ENCODE measurements around the gene ERI3. TPM values are rescaled to one million over a fixed set of nuclear protein-coding genes. Genes with fewer than 3 reads are reported as not detected.

ERI3 gene
- total RNA-seq, 1 experiment from 2014 or later: 74.2 TPM

- Histone ChIP-seq H3K79me2 (ENCODE audit: insufficient read depth, low read length) (no peaks in the 10 kb centered on the region), H3K36me3 (ENCODE audit: control insufficient read depth in 1 of 2, insufficient read depth in 2 of 2, low read length in 2 of 2) (no peaks in the 10 kb centered on the region), H3K9me2 (ENCODE audit: insufficient read depth) (no peaks in the 10 kb centered on the region), H3K9me3 (ENCODE audit: control insufficient read depth in 1 of 2, insufficient read depth in 1 of 2, low read depth in 1 of 2, low read length in 2 of 2) (no peaks in the 10 kb centered on the region), H3K4me3 (replicated peaks in 1 of 2; ENCODE audit: low read depth in 1 of 2, low read length in 2 of 2) (no peak overlapping the region), H3K4me2 (ENCODE audit: low read length) (no peak overlapping the region), H3K27ac (ENCODE audit: low read depth, low read length) (no peak overlapping the region), H4K20me1 (ENCODE audit: insufficient read depth) (no peaks in the 10 kb centered on the region), H3K9ac (ENCODE audit: low read length) (no peak overlapping the region), H3K4me1 (ENCODE audit: control insufficient read depth in 1 of 2, insufficient read depth in 2 of 2, low read length in 2 of 2) (no peaks in the 10 kb centered on the region), H2AFZ (ENCODE audit: low read depth, low read length, poor library complexity, severe bottlenecking) (no peak overlapping the region), H3K27me3 (ENCODE audit: insufficient read depth, low read length) (no peaks in the 10 kb centered on the region)
- RAD21 ChIA-PET (ENCODE audit: low non-redundant PET in 1 of 2, low total read pairs in 2 of 2, uncharacterized antibody in 2 of 2, unreplicated experiment in 2 of 2): no interaction called here
- BruUV-seq (replicated peaks): no TSS peak
- TF ChIP-seq ZBTB33 (IDR thresholded peaks at IDR 0.05; ENCODE audit: extremely low read depth, insufficient replicate concordance, low read length) (no peak), POLR2AphosphoS5 (IDR thresholded peaks at IDR 0.05; ENCODE audit: low read depth, low read length) (no peak), YY1 (IDR thresholded peaks at IDR 0.05; ENCODE audit: extremely low read depth, insufficient replicate concordance, low read depth, low read length) (no peak), EZH2phosphoT487 (IDR thresholded peaks at IDR 0.05; ENCODE audit: borderline replicate concordance) (no peak), JUND (IDR thresholded peaks at IDR 0.05) (no peak), CTCF (IDR thresholded peaks at IDR 0.05 in 2 of 3, conservative IDR thresholded peaks at IDR 0.05 in 1 of 3; ENCODE audit: borderline replicate concordance in 1 of 3, insufficient read depth in 1 of 3, low read depth in 2 of 3, low read length in 2 of 3) (no peak)
- intact Hi-C loops (cut with micrococcal nuclease): no loop called here
- POLR2A ChIA-PET: no interaction called here
- DNase-seq (ENCODE audit: low read depth, low spot score): no peak
- ATAC-seq: no peak
- CTCF ChIA-PET: no interaction called here
These were observed 84.1 kb downstream of the ERI3 start for GRCh38 chr1:44270686-44271628.

Measured in HCT116 (cell line).